Stomach smooth muscle (tissue), 2 donors: Measurements from ENCODE around the gene METTL24.

Experiments used
- H3K27ac ChIP-seq: one replicate; pipeline ENCODE4 v1.7.0; 2013; ENCODE audit warnings: mild to moderate bottlenecking, low read length, inconsistent platforms
- H3K27me3 ChIP-seq, 2 donors: one replicate each; pipeline ENCODE4 v1.7.0; 2013; ENCODE audit warnings: low read length in 2 of 2; ENCODE audit not compliant: insufficient read depth in 2 of 2, control insufficient read depth in 1 of 2
- H3K36me3 ChIP-seq, 2 donors: one replicate each; pipeline ENCODE4 v1.7.0; 2013; ENCODE audit warnings: low read length in 2 of 2; ENCODE audit not compliant: control insufficient read depth in 2 of 2, insufficient read depth in 2 of 2
- H3K4me1 ChIP-seq: one replicate; pipeline ENCODE4 v1.7.0; 2013; ENCODE audit warnings: low read length; ENCODE audit not compliant: control insufficient read depth, insufficient read depth
- H3K4me3 ChIP-seq, 2 donors: one replicate each; pipeline ENCODE4 v1.7.0; 2013; ENCODE audit warnings: low read length in 2 of 2
- H3K9ac ChIP-seq, 2 donors: one replicate each; pipeline ENCODE4 v1.7.0; 2013; ENCODE audit warnings: low read length in 2 of 2, mild to moderate bottlenecking in 1 of 2
- H3K9me3 ChIP-seq, 2 donors: one replicate each; pipeline ENCODE4 v1.7.0; 2013; ENCODE audit warnings: low read length in 2 of 2; ENCODE audit not compliant: control insufficient read depth in 2 of 2
- donor health status: healthy.
- donor health status: Pancreatic carcinoma.

METTL24 gene

DNA sequence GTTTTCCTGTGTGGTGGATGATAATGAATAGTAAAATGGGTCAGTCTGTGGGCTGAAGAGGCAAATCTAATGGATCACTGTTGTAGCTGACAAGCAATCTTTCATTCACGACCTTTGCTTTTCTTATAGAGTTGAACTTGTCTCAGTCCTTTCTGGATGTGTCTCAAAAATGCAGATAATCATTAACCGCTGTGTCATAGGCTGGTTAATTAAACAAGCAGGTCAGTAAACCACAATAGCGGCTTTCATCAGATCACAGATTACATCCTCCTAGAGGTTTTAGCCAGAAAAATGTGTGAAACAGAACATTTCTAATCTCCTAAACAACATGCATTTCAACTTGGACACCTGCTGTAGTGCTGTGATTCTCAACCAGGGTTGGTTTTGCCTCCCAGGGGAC, 2.5 kb upstream of the METTL24 start:
- Histone ChIP-seq H3K9me3 (no peaks in the 10 kb centered on the region), H3K4me3 (no peak overlapping the region), H3K9ac (no peak overlapping the region), H3K4me1 (peaks cover 50% of the 10 kb centered on the region), H3K27me3 (no peaks in the 10 kb centered on the region), H3K27ac (peak overlapping the region; percentile 97), H3K36me3 (no peaks in the 10 kb centered on the region)

GRCh38 chr6:110359556-110359955, 1.4 kb upstream of the METTL24 start:
- Histone ChIP-seq H3K4me3 (peak overlapping the region; percentile 58 to 87), H3K36me3 (no peaks in the 10 kb centered on the region), H3K27ac (peak overlapping the region; percentile 97), H3K27me3 (no peaks in the 10 kb centered on the region), H3K4me1 (peaks cover 49% of the 10 kb centered on the region), H3K9ac (peak overlapping the region; percentile 77 to 82), H3K9me3 (no peaks in the 10 kb centered on the region)

GRCh38 chr6:110358553-110359160, 508 bp upstream of the METTL24 start:
- H3K27ac ChIP-seq = peak overlapping the region; percentile 97
- no peaks in the 10 kb centered on the region for H3K36me3 ChIP-seq
- H3K4me1 ChIP-seq = peaks cover 48% of the 10 kb centered on the region
- no peaks in the 10 kb centered on the region for H3K9me3 ChIP-seq
- peak overlapping the region; percentile 77 to 82 for H3K9ac ChIP-seq
- no peaks in the 10 kb centered on the region for H3K27me3 ChIP-seq
- peak overlapping the region; percentile 58 to 87 for H3K4me3 ChIP-seq

GRCh38 chr6:110357298-110357663, 868 bp downstream of the METTL24 start:
- peaks cover 54% of the 10 kb centered on the region for H3K4me1 ChIP-seq
- H3K36me3 ChIP-seq = no peaks in the 10 kb centered on the region
- peak overlapping the region; percentile 85 to 94 for H3K9ac ChIP-seq
- H3K27ac ChIP-seq = peak overlapping the region; percentile 96
- no peaks in the 10 kb centered on the region for H3K27me3 ChIP-seq
- peak overlapping the region; percentile 81 to 87 for H3K4me3 ChIP-seq
- H3K9me3 ChIP-seq = no peaks in the 10 kb centered on the region

DNA sequence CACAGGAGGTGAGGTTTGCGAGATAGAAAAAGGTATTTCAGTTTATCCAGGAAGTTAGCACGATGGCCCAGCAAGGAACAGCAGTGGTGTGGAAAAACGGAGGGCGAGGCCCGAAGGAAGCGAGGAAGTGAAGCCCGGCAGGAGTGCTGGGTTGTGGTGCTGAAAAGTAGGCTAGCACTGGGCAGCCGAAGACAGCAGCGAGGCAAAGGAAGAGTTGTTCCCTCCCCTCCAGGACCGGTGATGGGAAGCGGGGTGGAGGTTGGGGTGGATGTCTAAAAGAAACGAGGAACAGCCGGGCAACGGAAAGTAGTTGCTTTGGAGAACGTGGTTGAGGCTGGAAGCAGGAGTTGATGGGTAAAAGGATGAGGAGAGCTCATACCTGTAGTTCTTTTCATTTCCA, 1.4 kb downstream of the METTL24 start:
- H3K9me3 ChIP-seq = no peaks in the 10 kb centered on the region
- H3K9ac ChIP-seq = peak overlapping the region; percentile 85 to 94
- H3K27me3 ChIP-seq = no peaks in the 10 kb centered on the region
- no peaks in the 10 kb centered on the region for H3K36me3 ChIP-seq
- peaks cover 57% of the 10 kb centered on the region for H3K4me1 ChIP-seq
- H3K27ac ChIP-seq = peak overlapping the region; percentile 96
- H3K4me3 ChIP-seq = peak overlapping the region; percentile 81 to 87

DNA sequence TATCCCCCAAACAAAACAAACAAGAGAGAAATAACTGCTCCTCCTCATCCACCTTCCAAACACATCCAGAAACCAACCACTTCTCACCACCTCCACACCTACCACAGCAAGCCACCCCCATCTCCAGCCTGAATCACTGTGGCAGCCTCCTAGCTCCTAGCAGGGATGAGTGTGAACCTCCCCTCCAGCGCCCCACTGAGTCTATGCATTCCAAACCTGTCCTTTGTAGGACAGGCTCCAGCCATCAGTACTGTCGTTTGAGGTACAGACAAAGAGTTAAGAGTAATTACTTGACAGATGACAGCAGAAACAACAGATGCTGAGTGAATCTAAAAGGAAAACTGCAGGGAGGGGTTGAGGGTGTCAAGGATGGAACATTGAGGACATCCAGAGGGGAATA, 2.4 kb downstream of the METTL24 start:
- H3K9me3 ChIP-seq = no peaks in the 10 kb centered on the region
- H3K9ac ChIP-seq = peak overlapping the region; percentile 64 to 85
- H3K27me3 ChIP-seq = no peaks in the 10 kb centered on the region
- no peaks in the 10 kb centered on the region for H3K36me3 ChIP-seq
- peak overlapping the region; percentile 96 for H3K27ac ChIP-seq
- peaks cover 63% of the 10 kb centered on the region for H3K4me1 ChIP-seq
- peak overlapping the region; percentile 81 to 87 for H3K4me3 ChIP-seq

- Histone ChIP-seq H3K27me3 (no peaks in the 10 kb centered on the region), H3K27ac (peak overlapping the region; percentile 96), H3K4me3 (peak overlapping the region; percentile 81 to 87), H3K9ac (peak overlapping the region in 1 of 2 donors; percentile 64), H3K36me3 (no peaks in the 10 kb centered on the region), H3K4me1 (peaks cover 58% of the 10 kb centered on the region), H3K9me3 (no peaks in the 10 kb centered on the region)
Observed at GRCh38 chr6:110355022-110355421, 3.1 kb downstream of the METTL24 start.

DNA sequence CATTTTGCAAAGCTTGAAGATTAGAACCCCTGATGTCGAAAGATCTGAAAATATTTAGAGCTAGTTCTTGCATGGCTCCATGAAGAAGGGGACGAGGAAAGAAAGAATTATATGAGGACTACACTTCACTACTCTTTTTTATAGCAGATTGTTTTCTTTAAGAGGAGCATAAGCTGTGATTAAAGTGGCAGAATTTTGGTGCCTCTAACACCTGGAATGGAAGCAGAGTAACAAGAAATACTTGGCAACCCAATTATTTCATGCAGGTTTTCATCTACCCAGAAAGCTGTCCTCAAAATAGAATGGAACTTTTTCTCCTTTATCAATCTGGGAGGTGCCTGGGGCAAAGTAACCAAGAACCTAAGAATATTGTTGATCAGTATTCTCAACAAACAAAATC, 4.0 kb downstream of the METTL24 start:
- no peaks in the 10 kb centered on the region for H3K27me3 ChIP-seq
- H3K4me1 ChIP-seq = peaks cover 60% of the 10 kb centered on the region
- H3K9me3 ChIP-seq = no peaks in the 10 kb centered on the region
- no peaks in the 10 kb centered on the region for H3K36me3 ChIP-seq
- peak overlapping the region in 1 of 2 donors; percentile 52 for H3K9ac ChIP-seq
- H3K27ac ChIP-seq = peak overlapping the region; percentile 96
- peak overlapping the region; percentile 39 to 87 for H3K4me3 ChIP-seq

DNA sequence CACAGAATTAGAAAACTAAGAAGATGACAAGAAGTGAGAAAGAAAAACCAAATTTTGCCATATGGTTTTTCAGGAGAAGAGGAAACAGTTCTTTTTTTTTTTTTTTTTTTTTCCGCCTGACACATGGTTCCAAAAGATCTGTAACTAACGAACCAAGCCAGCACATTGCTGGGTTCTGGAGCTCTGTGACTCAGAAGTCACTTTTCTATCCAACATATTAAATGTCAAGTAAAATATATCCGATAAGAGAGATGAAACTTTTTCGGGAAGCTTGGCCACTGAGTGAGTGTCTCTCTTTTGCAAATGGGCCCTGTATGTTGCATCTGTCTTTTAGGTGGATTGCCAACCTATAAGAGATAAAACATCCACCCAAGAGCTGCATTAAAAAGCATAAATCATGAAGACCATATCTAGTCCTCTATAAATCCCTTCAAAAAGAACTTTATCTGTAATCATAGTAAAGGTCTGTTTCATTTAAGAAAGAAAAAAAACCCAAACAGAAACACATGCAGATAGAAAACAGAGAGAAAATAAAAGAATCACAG, 4.6 kb downstream of the METTL24 start:
- Histone ChIP-seq H3K27me3 (no peaks in the 10 kb centered on the region), H3K4me1 (peaks cover 62% of the 10 kb centered on the region), H3K36me3 (peaks cover 0 to 2% of the 10 kb centered on the region in 2 donors), H3K9ac (peak overlapping the region; percentile 42 to 52), H3K9me3 (no peaks in the 10 kb centered on the region), H3K27ac (peak overlapping the region; percentile 96), H3K4me3 (peak overlapping the region; percentile 39 to 44)

DNA sequence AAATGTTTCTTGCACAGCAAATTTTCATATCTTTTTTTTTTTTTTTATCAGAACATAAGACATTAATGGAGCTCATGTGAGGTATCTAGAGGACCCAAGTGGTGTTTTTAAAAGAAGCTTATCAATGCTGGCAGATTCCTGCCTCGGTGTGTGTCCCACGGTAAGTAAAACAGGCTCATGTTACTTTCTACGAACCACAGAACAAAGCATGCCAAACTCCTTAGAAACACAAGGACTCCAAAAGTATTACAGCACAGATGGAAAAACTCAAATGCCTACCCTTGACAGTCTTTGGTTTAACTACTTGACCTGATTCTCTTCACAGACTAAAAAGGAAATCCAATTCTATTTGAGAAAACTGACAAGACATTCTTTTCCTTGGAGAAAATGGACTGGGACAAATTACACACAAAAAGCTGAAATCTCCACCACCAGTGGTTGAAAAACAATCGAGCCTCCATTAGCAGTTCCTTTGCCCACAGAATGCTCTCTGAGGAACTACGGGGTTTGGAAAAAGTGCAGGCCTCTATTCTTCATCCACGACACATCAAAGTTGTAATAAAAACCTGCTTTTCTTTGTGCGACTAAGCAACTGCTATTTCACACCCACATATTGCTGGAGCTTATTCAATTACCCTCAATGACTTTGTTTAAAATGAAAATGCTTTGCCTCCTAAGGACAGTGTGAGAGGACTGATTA, 5.4 kb downstream of the METTL24 start:
- no peaks in the 10 kb centered on the region for H3K9me3 ChIP-seq
- H3K4me3 ChIP-seq = peak overlapping the region; percentile 15 to 44
- H3K9ac ChIP-seq = peak overlapping the region; percentile 42 to 52
- H3K27ac ChIP-seq = peak overlapping the region; percentile 96
- H3K4me1 ChIP-seq = peaks cover 70% of the 10 kb centered on the region
- H3K27me3 ChIP-seq = no peaks in the 10 kb centered on the region
- peaks cover 0 to 2% of the 10 kb centered on the region in 2 donors for H3K36me3 ChIP-seq

DNA sequence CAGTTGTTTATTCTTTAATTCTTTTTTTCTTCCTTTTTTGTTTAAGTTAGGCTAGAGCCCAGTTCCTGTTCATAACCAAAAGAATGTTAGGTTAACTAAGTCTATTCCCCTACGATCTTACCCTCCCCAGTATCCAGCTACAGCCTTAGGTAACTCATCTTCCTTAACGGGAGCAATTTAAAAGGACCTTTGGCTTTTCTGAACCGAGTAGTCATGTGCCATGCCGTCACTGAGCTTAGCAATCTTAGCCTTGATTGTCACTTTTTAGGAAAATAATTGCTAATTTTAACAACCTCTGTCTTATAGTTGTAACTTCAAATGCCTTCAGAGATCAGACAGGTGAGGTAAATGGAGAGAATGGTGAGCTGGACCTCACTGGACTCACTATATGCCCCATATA, 6.2 kb downstream of the METTL24 start:
- no peak overlapping the region for H3K4me3 ChIP-seq
- H3K9me3 ChIP-seq = no peaks in the 10 kb centered on the region
- no peaks in the 10 kb centered on the region for H3K27me3 ChIP-seq
- H3K27ac ChIP-seq = peak overlapping the region; percentile 96
- H3K9ac ChIP-seq = peak overlapping the region; percentile 6 to 30
- peaks cover 0 to 2% of the 10 kb centered on the region in 2 donors for H3K36me3 ChIP-seq
- peaks cover 73% of the 10 kb centered on the region for H3K4me1 ChIP-seq
